ENCODE measurements around the gene SARNP.
A peak's percentile ranks its signal among the peaks of the same experiment; 100 is the strongest.

The SARNP gene

DNA sequence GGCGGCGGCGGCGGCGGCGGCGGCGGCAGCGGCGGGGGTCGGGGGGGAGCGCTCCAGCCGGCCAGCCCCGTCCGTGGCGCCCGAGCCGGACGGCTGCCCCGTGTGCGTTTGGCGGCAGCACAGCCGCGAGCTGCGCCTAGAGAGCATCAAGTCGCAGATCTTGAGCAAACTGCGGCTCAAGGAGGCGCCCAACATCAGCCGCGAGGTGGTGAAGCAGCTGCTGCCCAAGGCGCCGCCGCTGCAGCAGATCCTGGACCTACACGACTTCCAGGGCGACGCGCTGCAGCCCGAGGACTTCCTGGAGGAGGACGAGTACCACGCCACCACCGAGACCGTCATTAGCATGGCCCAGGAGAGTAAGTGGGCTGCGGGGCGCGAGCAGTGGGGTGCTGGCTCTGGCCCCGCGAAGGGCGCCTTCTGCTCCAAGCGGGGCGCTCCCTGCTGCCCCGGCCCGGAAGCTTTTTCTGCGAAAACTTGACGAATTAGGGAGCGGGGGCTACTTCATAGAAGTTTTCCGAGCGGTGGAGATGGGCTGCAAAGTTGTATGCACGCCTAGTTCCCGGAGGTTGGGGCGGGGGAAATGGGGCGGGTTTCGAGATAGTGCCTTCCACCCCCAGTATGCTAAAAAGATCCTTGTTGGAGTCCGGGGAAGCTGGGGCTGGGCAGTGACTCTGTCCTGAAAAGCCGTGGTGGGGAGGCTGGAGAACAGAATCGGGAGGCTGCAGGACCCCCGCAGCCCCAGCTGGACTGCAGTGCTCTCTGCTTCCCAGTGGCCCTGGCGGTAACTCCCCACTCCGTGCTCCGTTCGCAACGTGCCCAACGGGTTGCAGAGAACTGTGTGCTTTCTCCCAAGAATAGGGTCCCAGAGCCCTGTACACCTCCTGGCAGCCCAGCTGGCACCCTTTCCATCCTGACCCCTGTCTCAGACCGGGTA is 73.9 kb downstream of the SARNP start:
- peak in 1 of 3 experiments; percentile 47 for DNase-seq (ENCODE audit: low read depth in 3 of 3)

DNA sequence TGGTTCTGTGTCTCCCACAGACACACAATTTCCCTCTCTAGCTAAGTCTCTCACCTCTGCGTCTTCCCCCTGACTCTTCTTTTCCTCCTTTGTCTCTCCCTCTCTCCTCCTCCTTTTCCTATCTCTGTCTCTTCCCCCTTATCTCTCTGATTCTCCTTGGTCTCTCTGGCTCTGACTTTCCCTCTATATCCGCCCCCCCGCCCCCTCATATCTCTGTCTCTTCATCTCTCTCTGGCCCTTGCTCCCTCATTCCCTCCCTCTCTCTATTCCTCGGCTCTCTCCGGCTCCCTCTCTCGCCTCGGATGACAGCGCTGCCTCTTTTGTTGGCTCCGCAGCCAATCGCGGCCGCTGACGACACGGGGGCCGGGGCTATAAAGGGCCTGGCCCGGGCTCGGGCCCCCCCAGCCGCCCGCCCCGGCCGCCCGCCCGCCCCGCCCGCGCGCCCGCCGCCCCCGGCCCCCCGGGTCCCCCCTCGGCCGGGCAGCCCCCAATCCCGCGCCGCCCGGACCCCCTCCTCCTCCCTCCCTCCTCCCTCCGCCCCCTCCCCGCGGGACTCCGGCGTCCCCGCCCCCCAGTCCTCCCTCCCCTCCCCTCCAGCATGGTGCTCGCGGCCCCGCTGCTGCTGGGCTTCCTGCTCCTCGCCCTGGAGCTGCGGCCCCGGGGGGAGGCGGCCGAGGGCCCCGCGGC is 74.7 kb downstream of the SARNP start, which contains the start of gene GDF11:
TSS of gene GDF11 (plus strand) at position 404 of the 687 bp plus-strand sequence. CDS start at position 599, 195 bp downstream.
- DNase-seq (ENCODE audit: low read depth in 3 of 3) = peak in 2 of 3 experiments; percentile 54 to 75

DNA sequence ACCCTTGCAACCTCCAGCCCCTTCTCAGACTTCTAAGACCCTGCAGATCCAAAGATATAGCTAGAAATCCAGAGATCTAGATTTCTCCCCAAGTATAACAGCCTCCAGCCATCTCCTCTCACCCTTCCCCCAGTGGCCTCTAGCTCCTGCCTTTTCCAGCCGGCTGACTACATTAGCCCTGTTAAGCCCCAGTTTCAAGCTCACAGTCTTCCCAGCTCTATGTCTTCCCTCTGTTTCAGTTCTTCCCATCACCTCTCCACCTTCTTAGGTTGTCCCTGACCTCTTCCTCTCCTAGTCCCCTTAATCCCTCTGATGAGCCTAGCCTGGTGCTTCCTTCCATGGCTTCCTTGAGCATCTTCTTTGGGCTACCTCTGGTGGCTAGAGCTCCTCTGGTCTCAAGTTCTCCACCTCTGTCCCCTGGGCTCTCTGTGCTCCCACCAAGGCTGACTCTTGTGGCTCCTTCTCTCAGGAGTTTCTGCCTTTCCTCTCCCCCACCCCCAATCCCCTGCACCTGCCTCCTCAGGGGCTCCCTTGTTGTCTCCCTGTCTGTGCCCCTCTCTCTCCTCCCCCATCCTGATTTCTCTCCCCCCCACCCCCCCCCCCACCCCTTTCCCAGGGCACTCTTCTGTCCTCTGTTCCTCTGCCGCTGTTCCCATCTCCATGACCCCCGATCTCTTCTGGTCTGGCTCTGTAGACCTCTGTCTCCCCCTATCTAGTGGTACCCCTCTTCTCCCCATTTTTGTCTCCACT is 75.4 kb downstream of the SARNP start:
- DNase-seq (ENCODE audit: low read depth in 3 of 3) = no peak

DNA sequence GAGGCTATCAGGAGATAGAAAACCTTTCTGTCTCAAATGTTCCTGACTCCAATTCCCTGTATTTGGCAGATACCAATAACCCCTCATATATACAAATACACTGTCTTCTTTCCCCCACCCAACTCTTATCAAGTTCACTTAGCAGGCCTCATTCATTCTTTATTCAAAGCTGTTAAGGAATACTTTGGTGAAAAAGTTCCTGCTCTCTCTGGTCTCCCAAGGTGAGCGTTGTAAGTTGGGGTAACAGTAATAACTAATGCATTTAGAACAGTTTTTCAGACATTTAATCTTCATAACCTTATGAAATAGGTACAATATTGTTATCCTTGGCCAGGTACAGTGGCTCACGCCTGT is 78.5 kb downstream of the SARNP start:
- no peak for DNase-seq (ENCODE audit: low read depth in 3 of 3)

GRCh38 chr12:55738123-55739024 is 79.2 kb downstream of the SARNP start:
- peak; percentile 61 to 83 (median 80) for DNase-seq (ENCODE audit: low read depth in 3 of 3)

DNA sequence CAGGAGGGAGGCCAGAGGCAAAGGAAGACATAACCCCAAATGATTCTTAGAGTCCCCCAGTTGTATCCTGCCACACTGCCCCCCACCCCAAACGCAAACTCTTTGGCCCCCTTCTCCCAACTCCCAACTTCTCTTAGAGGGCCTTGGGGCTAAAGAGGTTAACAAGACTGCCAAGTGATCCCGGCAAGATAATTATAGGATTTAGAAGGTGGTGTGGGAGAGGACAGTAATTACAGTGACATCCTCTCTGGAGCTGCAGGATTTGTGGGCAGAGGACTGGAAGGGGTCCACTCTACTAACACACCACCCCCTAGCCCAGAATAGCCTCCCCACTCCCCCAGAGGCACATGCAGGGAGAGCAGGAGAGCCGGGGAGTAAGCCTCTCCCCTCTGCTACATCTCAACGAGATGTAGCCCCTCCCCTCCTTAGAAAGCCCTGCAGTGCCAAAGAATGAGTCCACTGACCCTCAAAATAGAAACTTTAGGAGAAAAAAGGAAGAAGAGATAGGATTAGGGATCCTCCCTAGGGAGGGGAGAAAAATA is 79.9 kb downstream of the SARNP start:
- DNase-seq (ENCODE audit: low read depth in 3 of 3) = no peak

- DNase-seq (ENCODE audit: low read depth in 3 of 3) = peak in 1 of 3 experiments; percentile 64
Measured at GRCh38 chr12:55736780-55737580, 80.5 kb downstream of the SARNP start.

DNA sequence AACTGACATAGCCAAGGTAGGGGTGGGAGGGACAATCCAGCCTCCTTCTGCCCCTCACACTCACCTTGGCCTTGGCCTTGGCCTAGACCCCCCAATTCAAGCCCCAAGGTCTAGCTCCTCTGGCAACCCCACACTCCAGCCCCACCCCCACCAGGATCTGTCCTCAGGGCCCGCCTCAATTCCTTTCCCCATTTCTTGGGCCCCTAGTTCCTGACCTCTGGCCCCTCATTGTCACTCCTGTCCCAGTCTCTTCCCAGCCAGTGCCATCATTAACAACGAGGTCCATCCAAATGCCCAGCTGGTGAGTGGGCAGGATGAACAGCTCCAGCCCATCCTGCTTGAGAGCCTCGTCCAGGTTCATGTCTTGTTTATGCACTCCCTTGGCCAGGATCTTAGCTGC is 81.4 kb downstream of the SARNP start:
- no peak for DNase-seq (ENCODE audit: low read depth in 3 of 3)

DNA sequence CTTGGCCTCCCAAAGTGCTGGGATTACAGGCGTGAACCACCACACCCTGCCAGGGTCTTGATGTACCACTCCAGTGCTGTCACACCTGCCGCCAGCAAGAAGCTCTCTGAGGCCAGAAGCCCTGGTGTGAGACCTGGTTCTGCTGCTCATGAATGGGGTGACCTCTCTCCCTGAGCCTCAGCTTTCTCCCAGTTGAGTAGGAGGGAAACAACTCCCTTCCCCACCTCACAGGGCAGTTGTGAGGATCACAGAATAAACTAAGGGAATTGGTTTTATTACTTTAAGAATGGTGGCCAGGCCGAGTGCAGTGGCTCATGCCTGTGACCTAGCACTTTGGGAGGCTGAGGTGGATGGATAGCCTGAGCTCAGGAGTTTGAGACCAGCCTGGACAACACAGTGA is 82.9 kb downstream of the SARNP start:
- no peak for DNase-seq (ENCODE audit: low read depth in 3 of 3)

- no peak for DNase-seq (ENCODE audit: low read depth in 3 of 3)
Measured at GRCh38 chr12:55733858-55734257, 83.7 kb downstream of the SARNP start.

DNA sequence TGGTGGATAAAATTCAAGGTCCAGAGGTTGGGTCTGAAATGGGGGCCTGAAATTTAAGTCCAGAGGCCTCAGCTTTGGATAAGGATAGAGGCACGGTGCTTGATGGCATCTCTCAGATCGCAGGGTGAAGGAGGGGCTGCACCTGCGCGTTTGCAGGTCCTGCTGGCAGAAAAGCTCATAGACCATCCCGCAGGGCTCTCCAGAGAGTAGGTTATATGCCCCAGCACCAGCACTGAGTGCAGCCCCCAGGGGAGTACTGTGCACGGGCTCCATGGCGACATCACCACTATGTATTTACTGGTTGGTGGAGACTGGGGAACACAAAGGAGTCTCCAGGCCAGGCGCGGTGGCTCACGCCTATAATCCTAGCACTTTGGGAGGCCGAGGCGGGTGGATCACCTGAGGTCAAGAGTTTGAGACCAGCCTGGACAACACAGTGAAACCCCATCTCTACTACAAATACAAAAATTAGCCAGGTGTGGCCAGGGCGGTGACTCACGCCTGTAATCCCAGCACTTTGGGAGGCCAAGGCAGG is 84.4 kb downstream of the SARNP start:
- DNase-seq (ENCODE audit: low read depth in 3 of 3) = no peak

- DNase-seq (ENCODE audit: low read depth in 3 of 3) = no peak
Measured at GRCh38 chr12:55732288-55732687, 85.2 kb downstream of the SARNP start.

DNA sequence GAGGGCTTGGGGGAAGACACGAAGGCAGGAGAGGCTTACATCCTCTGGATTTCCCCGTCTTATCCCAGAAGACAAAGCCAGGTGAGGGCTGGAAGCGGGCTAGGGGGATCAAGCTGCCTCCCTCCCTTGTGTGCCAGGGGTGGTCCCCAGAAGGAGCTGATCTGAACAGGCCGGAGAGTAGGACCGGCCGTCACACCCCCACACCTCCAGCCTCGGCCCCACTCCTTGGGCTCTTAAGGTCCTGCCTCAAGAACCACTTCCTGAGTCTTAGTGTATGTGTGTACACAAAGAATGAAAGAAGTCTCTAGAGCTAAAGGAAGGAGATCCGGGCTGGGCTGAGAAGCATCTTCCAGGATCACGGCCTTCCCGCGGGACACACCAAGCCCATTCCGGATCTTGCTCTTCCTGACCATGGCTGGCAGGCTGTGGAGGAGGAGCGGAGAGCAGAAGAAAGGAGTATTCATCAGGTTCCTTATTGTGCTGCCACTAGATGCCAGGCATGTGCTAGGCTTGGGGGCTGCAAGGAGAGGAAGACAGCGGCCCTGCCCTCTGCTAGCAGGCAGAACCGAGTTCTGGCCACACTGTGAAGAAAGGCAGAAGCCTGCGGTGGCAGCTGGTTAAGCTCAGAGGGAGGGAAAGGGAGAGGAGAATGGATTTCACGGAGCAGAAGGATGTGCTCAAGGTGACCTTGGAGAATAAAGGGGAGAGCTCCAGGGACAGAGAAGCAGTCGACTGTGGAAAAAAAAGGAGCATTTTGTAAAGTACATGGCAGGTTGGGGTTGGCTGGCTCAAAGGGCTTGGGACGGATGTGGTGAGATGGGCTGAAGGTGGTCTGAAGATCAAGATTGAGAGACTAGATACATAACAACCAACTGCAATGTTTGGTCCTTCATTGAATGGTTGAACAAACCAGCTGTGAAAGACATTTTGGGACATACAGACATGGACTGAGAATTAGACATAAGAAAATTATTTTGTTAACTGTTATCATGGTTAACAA is 87.4 kb downstream of the SARNP start:
- no peak for DNase-seq (ENCODE audit: low read depth in 3 of 3)

DNA sequence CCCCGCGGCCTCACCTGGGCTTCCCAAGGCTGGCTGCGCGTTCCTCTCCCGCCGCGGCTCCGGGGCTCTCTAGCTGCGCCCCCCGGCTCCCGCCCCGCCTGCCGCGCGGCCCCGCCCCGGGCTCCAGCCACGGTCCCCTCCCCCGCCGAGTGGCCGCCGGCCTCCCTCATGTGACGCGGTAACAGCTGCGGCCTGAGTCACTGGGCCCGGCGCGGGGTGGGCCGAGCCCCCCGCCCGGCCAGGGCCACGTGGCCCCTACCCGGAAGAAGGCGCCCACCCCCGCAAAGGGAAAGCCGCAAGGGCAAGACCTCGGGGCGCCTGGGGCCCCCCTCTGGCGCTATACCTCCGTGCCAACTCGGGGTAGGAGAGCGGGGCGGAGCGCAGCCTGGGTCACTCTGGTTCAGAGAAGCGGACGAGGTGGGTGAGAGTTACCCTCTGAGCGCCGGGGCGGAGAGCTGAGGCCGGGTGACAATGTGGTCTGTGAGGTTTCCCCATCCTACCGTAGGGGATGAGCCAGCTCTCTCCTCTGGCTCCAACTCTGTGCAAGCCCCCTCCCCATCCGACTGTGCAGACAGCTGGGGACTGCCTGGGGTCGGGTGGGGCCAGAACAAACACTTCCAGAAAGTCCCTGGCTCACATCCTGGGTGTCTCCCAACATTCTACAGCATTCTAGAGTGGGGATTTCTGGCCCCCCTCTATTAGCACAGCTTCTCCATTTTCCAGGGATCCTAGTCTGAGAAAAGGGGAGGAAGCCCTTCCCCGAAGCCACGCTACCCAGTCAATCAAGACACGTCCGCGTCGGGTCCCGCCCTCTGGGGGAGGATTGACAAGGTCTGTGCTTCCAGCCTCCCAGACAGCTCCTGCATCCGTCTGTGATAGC is 88.3 kb downstream of the SARNP start, which contains the start of gene CD63:
TSS of gene CD63 (minus strand) at position 71 of the 880 bp plus-strand sequence. CDS start 668 bp downstream, outside the sequence.
- peak; percentile 52 to 82 (median 54) for DNase-seq (ENCODE audit: low read depth in 3 of 3)

DNA sequence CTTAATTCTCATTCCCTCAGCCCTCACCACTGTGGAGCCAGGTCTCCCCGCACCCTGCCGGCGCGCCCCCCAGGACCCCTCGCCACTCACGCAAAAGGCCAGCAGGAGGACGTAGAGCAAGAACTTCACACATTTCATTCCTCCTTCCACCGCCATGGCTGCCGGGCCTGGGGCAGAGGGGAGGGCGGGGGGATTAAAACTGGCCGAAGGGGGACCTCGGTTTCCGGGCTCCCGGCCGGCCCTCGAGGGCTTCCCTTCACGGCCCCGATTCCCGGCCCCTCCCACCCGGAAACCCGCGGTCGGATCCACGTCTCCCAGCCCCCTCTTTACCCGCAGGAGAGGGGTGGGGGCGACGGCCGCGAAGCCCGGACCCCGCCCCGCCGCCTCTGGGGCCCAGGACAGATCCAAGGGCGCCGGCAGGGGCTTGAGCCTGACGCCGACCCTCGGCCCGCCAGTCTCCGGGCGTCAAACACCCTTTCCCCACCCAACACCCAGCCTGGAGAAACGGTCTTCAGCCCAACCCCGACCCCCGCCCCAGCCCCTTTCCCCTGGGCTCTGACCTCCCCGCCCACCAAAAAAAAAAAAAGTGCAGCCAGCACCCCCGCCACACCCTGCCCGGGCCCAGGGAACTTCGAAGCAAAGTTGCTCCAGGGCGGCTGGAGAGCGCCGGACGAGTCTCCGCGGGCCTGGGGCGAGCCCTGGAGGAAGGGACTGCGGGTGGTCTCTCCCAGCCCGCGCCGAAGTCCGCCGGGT is 89.2 kb downstream of the SARNP start:
- DNase-seq (ENCODE audit: low read depth in 3 of 3) = no peak

- DNase-seq (ENCODE audit: low read depth in 3 of 3) = no peak
Measured at GRCh38 chr12:55727643-55728185, 89.8 kb downstream of the SARNP start.
